ENCODE results near the gene SKIC3. TPM values are rescaled to one million over a fixed set of nuclear protein-coding genes. Genes with fewer than 3 reads are reported as not detected.

Gene SKIC3
- total RNA-seq, 4 donors from 2014 or later: 73.0 to 142 (median 84.2) TPM

GRCh38 chr5:95590880-95591279, 36.1 kb upstream of the SKIC3 start:
- WGBS, 2 donors: 89 to 94% methylated on average over 1 of the region's 1 CpG
- TF ChIP-seq CTCF (IDR thresholded peaks at IDR 0.05): no peak
- no peak for TF ChIP-seq POLR2A (IDR thresholded peaks at IDR 0.05)
- DNase-seq (ENCODE audit: low spot score in 2 of 2): no peak
- intact Hi-C loops (cut with DNase I; ENCODE audit: low total_unique reads): no loop called here
- H3K4me3 ChIP-seq (ENCODE audit: low read depth, poor library complexity, severe bottlenecking): no peak overlapping the region

GRCh38 chr5:95583992-95584391, 29.2 kb upstream of the SKIC3 start:
- no peak for DNase-seq (ENCODE audit: low spot score in 2 of 2)
- intact Hi-C loops (cut with DNase I; ENCODE audit: low total_unique reads): no loop called here
- H3K4me3 ChIP-seq (ENCODE audit: low read depth, poor library complexity, severe bottlenecking): no peak overlapping the region
- 94 to 96% methylated on average over 1 of the region's 1 CpG for WGBS, 2 donors
- TF ChIP-seq CTCF (IDR thresholded peaks at IDR 0.05): no peak
- no peak for TF ChIP-seq POLR2A (IDR thresholded peaks at IDR 0.05)

- intact Hi-C loops (cut with DNase I; ENCODE audit: low total_unique reads): no loop called here
- WGBS, 2 donors: 96 to 98% methylated on average over 2 of the region's 2 CpGs
- no peak for TF ChIP-seq CTCF (IDR thresholded peaks at IDR 0.05)
- no peak for TF ChIP-seq POLR2A (IDR thresholded peaks at IDR 0.05)
These were observed 26.8 kb upstream of the SKIC3 start for GRCh38 chr5:95581576-95581975.

GRCh38 chr5:95572016-95572415, 17.2 kb upstream of the SKIC3 start:
- intact Hi-C loops (cut with DNase I; ENCODE audit: low total_unique reads): no loop called here
- TF ChIP-seq CTCF (IDR thresholded peaks at IDR 0.05) (no peak), POLR2A (IDR thresholded peaks at IDR 0.05) (no peak)
- no peak overlapping the region for H3K4me3 ChIP-seq (ENCODE audit: low read depth, poor library complexity, severe bottlenecking)
- no peak for DNase-seq (ENCODE audit: low spot score in 2 of 2)
- 92 to 96% methylated on average over 2 of the region's 2 CpGs for WGBS, 2 donors

More at GRCh38 chr5:95581576-95581975, 26.8 kb upstream of the SKIC3 start:
- no peak overlapping the region for H3K4me3 ChIP-seq (ENCODE audit: low read depth, poor library complexity, severe bottlenecking)
- DNase-seq (ENCODE audit: low spot score in 2 of 2): no peak

- DNase-seq (ENCODE audit: low spot score in 2 of 2): no peak
- 88 to 89% methylated on average over 4 of the region's 4 CpGs for WGBS, 2 donors
- no peak overlapping the region for H3K4me3 ChIP-seq (ENCODE audit: low read depth, poor library complexity, severe bottlenecking)
- TF ChIP-seq POLR2A (IDR thresholded peaks at IDR 0.05) (no peak), CTCF (IDR thresholded peaks at IDR 0.05) (no peak)
- intact Hi-C loops (cut with DNase I; ENCODE audit: low total_unique reads): no loop called here
These were observed 10.6 kb upstream of the SKIC3 start for GRCh38 chr5:95565280-95565920.

- H3K4me3 ChIP-seq (ENCODE audit: low read depth, poor library complexity, severe bottlenecking): no peak overlapping the region
- intact Hi-C loops (cut with DNase I; ENCODE audit: low total_unique reads): no loop called here
- no peak for DNase-seq (ENCODE audit: low spot score in 2 of 2)
- TF ChIP-seq POLR2A (IDR thresholded peaks at IDR 0.05) (no peak), CTCF (IDR thresholded peaks at IDR 0.05) (no peak)
- WGBS, 2 donors: 73 to 79% methylated on average over 4 of the region's 4 CpGs
These were observed 9.7 kb upstream of the SKIC3 start for GRCh38 chr5:95564450-95564849.
